GM12878 (cell line): Measurements from ENCODE around the gene FBXL2. TPM values are rescaled to one million over a fixed set of nuclear protein-coding genes. Genes with fewer than 3 reads are reported as not detected.

Experiments
- BCL11A ChIP-seq: IDR thresholded peaks from 2 replicates; pipeline ENCODE4 v1.6.1; 2011; ENCODE audit warnings: low read depth, low read length
- BRCA1 ChIP-seq: IDR thresholded peaks from 2 replicates; pipeline ENCODE4 v1.6.1; 2011; ENCODE audit warnings: low read depth, low read length, improper control_type of control experiment
- CEBPZ ChIP-seq: fragments of 150-350 bp; IDR thresholded peaks from 2 replicates; pipeline ENCODE4 v1.6.1; 2016; ENCODE audit warnings: low read depth, low read length
- CHD1 ChIP-seq: IDR thresholded peaks from 2 replicates; pipeline ENCODE4 v1.6.1; 2012; ENCODE audit warnings: low read depth, low read length, improper control_type of control experiment
- CREM ChIP-seq: IDR thresholded peaks from 2 replicates; pipeline ENCODE4 v1.6.1; 2014; ENCODE audit warnings: antibody characterized with exemption, low read depth
- HDAC6 ChIP-seq: fragments of 200-600 bp; sonication (generic); IDR thresholded peaks from one replicate; pipeline ENCODE4 v1.8.0; 2017; ENCODE audit warnings: antibody characterized with exemption; ENCODE audit not compliant: unreplicated experiment
- NR2F1 ChIP-seq: fragments of 450-650 bp; conservative IDR thresholded peaks from 2 replicates; pipeline ENCODE4 v1.6.1; 2017; ENCODE audit warnings: mild to moderate bottlenecking
- SMARCA5 ChIP-seq: fragments of 450-650 bp; IDR thresholded peaks from 2 replicates; pipeline ENCODE4 v1.6.1; 2017; ENCODE audit warnings: mild to moderate bottlenecking
- SMC3 ChIP-seq: IDR thresholded peaks from 2 replicates; pipeline ENCODE4 v1.6.1; 2011; ENCODE audit warnings: low read length, improper control_type of control experiment, borderline replicate concordance
- TARDBP ChIP-seq: IDR thresholded peaks from 2 replicates; pipeline ENCODE4 v1.6.1; 2016; ENCODE audit warnings: borderline replicate concordance
- TCF3 ChIP-seq: IDR thresholded peaks from 2 replicates; pipeline ENCODE4 v1.6.1; 2012; ENCODE audit warnings: low read depth, mild to moderate bottlenecking, low read length, borderline replicate concordance; ENCODE audit not compliant: insufficient read depth
- TCF7 ChIP-seq: IDR thresholded peaks from 2 replicates; pipeline ENCODE4 v1.6.1; 2014; ENCODE audit warnings: antibody characterized with exemption, borderline replicate concordance
- ZZZ3 ChIP-seq: IDR thresholded peaks from 2 replicates; pipeline ENCODE4 v1.6.1; 2011; ENCODE audit warnings: low read depth; ENCODE audit not compliant: control insufficient read depth, insufficient read length
- polyA plus RNA-seq, 11 experiments: library from polyadenylated mRNA; depleted of rRNA in 4 of 11; unstranded in 6 of 11; stranded (reverse) in 5 of 11; fragments of >200 nt; fragmentation: Nextera tagmentation in 4 of 11; fragmentation: Illumina TruSeq in 1 of 11; extraction: Ambion mirVana in 4 of 11; extraction: Trizol in 1 of 11; gene quantifications; 1 replicate in 1 of 11; 2 replicates in 10 of 11; pipeline versions ENCODE4 v1.2.1 to v1.2.3, GENCODE V29; 2011 to 2016; ENCODE audit warnings: inconsistent platforms in 2 of 11, missing spikeins in 2 of 11, low read depth in 1 of 11
- total RNA-seq, 4 experiments: library from RNA; depleted of rRNA in 3 of 4; stranded (reverse); fragments of >200 nt in 3 of 4; fragmentation: Illumina TruSeq in 1 of 4; extraction: Trizol in 1 of 4; gene quantifications; 2 replicates each; pipeline versions ENCODE4 v1.2.1 to v1.2.3, GENCODE V29; 2013 to 2021

The FBXL2 gene
- total and polyA plus RNA-seq, 10 of the 15 experiments (the other 5 are each of a cell fraction or from before 2014, with no cell fraction given), result 0.04 to 0.72 (median 0.15) TPM; not detected in 1

GRCh38 chr3:33317963-33318709 is 40.9 kb downstream of the FBXL2 start (continued):
- TF ChIP-seq CEBPZ (no peak), TARDBP (no peak), SMC3 (no peak), BRCA1 (no peak), CHD1 (no peak), HDAC6 (no peak), TCF3 (no peak), NR2F1 (no peak), TCF7 (no peak), CREM (no peak), SMARCA5 (no peak), ZZZ3 (no peak), BCL11A (no peak)
- TF ChIP-seq, all 136 proteins: peak for 0
